Stimulated activated CD4-positive, alpha-beta T cell treated with anti-CD3 and anti-CD28 coated beads, Interleukin-4, amount 100 ng/mL, for 48 hours (primary cell): Measurements from ENCODE around the gene FUT1.
A peak's percentile ranks its signal among the peaks of the same experiment; 100 is the strongest.
"Not testable (repeated sequence)": the region's sequence is repeated elsewhere in the genome, so short reads cannot be mapped to it uniquely, and the experiment has no call there.

Source experiments
- DNase-seq, 2 donors: peaks; one replicate each; pipeline ENCODE4 v3.0.0-alpha.2; 2020; ENCODE audit warnings: low read depth in 2 of 2

Gene FUT1

DNA sequence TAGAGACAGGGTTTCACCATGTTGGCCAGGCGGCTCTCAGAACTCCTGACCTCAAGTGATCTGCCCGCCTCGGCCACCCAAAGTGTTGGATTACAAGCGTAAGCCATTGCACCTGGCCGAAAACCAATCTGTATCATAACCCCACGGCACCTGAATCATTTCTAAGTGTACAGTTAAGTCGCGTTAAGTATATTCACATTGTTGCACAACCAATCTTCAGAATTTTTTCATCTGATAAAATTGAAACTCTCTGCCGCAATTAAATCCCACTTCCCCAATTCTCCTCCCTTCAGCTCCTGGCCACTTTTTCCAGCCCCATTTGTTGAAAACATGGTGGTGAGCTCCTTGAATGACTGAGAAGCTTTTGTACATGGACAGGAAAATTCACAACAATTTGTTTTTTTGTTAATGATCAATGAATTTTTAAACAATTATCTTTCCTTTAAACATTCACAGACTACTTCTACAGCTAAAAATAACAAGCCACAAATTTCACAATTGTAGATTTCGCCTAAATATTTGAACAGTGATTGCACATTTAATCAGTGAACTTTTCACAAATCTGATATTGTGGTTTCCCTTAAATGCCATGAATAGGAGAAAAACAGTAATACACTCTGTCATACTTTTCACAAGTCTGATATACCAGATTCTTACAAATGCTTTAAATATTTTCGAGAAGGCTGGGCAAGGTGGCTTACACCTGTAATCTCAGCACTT is 16.7 kb upstream of the FUT1 start:
- DNase-seq, result no peak

DNA sequence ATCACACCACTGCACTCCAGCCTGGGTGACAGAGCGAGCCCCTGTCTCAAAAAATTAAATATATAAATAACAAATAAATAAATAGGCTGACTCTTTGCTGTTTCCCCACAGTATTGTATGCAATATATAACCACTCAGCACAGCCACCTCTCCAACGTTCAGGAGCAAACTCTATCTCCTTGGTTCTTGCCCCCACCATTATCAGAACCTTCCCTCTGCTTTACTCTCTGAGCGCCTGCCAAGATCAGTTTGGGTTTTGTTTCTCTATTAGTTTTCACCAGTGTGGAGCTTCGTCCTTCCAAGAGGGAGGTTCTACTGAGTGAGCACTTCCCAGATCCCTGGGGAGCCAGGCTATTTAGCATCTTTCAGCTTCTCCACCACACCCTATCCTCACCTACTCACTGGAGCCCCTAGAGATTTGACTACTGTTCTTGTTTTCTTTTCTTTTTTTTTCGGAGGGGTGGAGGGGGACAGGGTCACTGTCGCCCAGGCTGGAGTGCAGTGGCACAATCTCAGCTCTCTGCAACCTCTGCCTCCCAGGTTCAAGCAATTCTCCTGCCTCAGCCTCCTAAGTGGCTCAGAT is 15.8 kb upstream of the FUT1 start:
- DNase-seq, result not testable (repeated sequence)

DNA sequence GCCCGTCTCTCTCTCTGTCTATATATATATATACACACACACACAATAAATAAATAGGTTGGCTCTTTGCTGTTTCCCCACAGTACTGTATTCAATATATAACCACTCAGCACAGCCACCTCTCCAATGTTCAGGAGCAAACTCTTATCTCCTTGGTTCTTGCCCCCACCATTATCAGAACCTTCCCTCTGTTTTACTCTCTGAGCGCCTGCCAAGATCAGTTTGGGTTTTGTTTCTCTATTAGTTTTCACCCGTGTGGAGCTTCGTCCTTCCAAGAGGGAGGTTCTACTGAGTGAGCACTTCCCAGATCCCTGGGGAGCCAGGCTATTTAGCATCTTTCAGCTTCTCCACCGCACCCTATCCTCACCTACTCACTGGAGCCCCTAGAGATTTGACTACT is 13.4 kb upstream of the FUT1 start:
- DNase-seq, result not testable (repeated sequence)

DNA sequence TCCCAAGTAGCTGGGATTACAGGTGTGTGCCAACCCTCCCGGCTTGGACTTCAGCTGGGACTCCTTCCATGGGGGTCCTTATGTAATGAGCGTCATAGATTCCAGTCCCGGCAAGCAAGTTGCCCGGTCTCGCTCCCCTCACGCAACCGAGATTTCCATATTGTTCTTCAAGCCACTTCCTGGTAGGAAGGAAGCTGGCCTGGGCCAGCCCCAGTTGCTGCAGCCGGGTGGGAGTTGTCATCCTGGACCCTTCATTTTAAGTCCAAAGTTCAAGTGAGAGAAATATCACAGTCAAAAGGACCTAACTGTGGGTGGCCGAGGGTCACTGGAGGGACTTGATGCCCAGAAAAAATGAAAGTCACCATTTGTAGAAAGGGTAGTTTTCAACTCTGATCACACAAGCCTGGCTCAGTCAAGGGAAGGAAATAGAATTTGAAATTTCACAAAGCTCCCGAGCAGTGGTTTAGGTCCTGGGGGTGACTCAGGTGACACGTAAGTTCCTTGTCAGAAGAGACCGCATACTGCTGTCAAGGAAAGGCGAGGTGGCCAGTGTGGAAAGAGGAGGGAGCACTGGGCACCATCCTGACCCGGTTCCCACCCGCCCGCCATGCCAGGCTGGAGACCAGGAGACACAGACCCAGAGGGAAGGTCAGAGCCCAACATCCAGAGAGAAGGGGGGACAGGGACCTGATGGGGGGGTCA is 8.2 kb upstream of the FUT1 start:
- DNase-seq, result no peak

DNA sequence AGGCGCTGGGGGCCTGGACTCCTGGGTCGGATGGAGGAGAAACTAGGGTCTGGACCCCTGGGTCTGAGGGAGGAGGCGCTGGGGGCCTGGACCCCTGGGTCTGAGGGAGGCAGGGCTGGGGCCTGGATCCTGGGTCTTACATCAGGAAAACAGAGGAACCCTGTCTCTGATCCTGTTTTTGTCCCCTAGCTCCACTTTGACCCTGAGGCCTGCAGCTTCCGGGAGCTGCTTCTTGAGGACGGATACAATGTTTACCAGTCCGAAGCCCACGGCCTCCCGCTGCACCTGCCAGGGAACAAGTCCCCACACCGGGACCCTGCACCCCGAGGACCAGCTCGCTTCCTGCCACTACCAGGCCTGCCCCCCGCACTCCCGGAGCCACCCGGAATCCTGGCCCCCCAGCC is 5.3 kb upstream of the FUT1 start:
- no peak for DNase-seq

DNA sequence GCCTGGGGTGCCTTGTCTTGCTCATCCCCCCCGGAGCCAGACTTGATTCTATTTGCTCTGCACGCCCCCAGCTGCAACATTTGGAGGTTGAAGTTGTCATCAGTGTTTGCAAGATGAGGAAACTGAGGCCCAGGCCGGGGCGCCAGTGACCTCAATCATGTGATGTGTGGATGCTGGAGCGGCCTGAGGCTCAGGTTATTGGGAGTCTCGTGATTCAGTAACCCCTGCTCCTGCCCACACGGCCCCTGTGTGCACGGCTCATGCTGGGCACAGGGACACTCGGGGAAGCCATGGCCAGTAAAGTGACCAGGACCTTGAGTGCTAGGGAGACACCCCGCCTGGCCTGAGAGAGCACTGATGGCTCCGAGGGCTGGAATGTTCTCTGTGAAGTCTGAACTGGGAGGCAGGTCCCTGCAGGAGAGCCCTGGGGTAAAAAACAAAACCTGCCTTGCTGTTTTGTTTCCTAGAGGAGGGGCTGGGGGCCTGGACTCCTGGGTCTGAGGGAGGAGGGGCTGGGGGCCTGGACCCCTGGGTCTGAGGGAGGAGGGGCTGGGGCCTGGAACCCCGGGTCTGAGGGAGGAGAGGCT is 4.7 kb upstream of the FUT1 start:
- DNase-seq, result no peak

DNA sequence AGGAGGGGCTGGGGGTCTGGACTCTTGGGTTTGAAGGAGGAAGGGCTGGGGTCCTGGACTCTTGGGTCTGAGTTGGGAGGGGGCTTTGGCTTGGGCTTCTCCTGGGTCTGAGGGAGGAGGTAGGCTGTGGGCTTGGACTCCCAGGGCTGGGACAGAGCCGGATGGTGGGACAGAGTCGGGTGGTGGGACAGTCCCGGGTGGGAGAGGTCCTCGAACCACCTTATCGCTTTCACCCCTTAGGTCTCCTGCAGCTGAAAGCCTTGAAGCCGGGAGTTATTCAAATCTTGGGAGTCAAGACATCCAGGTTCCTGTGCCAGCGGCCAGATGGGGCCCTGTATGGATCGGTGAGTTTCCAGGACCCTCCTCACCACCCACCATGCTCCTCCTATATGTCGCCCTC is 4.2 kb upstream of the FUT1 start:
- no peak for DNase-seq

DNA sequence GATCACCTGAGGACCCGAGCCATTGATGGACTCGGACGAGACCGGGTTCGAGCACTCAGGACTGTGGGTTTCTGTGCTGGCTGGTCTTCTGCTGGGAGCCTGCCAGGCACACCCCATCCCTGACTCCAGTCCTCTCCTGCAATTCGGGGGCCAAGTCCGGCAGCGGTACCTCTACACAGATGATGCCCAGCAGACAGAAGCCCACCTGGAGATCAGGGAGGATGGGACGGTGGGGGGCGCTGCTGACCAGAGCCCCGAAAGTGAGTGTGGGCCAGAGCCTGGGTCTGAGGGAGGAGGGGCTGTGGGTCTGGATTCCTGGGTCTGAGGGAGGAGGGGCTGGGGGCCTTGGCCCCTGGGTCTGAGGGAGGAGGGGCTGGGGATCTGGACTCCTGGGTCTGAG is 3.8 kb upstream of the FUT1 start:
- DNase-seq, result no peak

DNA sequence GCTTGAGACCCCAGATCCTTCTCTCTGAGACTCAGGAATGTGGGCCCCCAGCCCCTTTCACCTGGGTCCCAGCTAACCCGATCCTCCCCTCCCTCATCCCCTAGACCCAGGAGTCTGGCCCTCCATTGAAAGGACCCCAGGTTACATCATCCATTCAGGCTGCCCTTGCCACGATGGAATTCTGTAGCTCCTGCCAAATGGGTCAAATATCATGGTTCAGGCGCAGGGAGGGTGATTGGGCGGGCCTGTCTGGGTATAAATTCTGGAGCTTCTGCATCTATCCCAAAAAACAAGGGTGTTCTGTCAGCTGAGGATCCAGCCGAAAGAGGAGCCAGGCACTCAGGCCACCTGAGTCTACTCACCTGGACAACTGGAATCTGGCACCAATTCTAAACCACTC is 3.3 kb upstream of the FUT1 start:
- no peak for DNase-seq

DNA sequence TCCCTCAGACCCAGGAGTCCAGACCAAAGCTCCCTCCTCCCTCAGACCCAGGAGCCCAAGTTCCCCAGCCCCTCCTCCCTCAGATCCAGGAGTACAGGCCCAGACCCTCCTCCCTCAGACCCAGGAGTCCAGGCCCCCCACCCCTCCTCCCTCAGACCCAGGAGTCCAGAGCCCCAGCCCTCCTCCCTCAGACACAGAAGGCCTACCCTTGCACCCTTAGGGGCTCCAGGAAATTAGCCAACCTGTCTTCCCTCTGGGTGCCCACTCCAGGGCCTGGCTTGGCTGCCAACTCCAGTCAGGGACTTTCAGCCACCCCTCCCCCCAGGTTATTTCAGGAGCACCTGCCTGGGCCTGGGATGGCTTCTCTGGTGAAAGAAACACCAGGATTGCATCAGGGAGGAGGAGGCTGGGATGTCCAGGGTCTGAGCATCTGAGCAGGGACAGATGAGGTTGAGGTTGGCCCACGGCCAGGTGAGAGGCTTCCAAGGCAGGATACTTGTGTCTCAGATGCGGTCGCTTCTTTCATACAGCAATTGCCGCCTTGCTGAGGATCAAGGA is 2.7 kb upstream of the FUT1 start, which contains the start of gene FGF21:
Gene FGF21 (plus strand): TSS at position 441 of the 558 bp plus-strand sequence. CDS start 713 bp downstream, outside the sequence.
- DNase-seq, result no peak

DNA sequence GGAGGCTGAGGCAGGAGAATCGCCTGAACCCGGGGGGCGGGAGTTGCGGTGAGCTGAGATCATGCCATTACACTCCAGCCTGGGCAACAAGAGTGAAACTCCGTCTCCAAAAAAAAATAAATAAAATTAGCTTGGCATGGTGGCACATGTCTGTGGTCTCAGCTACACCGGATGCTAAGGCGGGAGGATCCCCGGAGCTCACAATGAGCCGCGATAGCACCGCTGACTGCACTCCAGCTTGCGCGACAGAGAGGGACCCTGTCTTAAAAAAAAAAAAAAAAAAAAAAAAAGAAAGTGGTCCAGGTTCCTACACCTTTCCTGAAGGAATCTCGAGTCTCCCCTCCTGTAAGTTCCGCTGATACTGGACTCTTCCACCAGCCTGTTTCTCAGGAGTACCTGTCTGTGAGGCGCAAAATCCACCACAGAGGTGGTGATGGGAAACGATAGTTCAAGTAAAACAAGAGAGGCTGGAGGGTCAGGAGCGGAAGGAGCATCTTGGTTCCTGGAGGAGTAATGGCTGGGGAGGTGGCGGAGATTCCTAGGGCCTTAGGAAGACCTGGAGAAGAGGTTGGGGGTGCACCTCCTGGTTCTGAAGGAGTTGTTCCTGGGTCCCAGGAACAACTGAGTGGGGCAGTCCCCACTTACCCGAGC is 471 bp downstream of the FUT1 start:
- no peak for DNase-seq

DNA sequence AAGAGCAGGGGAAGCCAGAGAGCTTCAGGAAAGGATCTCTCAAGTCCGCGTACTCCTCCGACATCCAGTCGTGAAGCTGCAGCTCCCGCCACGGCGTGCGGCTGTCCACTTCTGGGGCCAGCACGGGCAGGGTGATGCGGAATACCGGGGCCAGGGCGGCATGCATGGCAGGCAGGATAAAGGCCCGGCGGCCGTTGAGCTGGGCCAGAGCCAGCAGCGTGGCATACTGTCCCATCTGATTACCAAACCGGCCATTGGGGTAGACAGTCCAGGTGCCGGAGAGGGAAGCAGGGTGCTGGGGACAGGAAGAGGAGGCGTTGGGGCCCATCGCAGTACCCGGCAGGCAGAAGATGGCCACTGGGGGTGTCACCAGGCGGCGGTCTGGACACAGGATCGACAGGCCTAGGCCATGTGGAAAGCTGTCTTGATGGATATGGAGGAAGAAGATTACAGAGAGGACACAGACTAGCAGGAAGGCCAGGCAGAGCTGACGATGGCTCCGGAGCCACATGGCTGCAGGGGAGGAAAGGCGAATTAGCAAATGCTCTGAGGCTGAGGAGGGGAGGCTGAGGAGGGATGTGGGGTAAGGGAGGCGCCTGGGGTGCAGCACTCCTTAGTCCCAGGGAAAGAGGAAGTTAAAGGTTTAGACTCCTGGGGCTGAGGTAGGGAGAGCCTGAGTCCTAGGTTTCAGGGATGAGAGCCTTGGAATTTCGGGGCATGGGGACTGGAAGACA is 1.5 kb downstream of the FUT1 start:
- no peak for DNase-seq

DNA sequence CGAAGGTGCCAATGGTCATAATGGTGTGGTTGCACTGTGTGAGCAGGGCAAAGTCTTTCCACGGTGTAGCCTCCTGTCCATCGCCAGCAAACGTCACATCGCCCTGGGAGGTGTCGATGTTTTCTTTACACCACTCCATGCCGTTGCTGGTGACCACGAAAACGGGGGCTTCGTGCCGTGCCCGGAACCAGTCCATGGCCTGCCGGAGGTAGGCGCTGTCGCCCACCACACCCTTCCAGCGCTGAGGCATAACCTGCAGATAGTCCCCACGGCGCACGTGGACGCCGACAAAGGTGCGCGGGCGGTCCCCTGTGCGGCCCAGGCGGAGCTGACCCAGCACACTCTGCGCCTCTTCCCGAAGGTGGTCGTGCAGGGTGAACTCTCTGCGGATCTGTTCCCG is 2.1 kb downstream of the FUT1 start:
- DNase-seq, result no peak

DNA sequence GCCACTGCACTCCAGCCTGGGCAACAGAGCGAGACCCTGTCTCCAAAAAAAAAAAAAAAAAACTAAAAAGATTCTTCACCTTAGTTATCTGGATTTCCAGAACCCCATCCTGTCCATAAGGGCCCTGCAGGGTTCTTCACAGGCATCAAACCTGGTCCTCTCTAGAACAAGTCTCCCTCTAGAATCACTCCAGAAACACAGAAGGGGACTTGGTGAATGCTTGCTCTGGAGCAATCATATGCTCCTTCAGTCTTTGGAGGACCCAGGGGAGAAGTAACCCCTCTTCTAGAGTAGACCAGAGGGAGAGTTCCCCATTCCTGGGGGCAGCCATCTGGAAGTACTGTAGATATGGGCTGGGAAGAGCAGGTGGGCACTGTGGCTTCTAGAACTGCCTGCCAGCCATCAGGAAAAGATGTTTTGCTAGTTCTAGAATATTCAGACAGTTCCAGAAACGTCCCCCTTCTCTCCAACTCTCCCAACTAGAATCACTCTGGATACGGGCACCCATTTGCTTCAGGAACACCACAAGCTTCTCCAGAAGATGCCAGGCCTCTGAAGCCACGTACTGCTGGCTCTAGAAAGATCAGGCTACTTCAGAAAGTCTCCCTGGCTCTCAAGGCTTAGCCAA is 2.8 kb downstream of the FUT1 start:
- no peak for DNase-seq

DNA sequence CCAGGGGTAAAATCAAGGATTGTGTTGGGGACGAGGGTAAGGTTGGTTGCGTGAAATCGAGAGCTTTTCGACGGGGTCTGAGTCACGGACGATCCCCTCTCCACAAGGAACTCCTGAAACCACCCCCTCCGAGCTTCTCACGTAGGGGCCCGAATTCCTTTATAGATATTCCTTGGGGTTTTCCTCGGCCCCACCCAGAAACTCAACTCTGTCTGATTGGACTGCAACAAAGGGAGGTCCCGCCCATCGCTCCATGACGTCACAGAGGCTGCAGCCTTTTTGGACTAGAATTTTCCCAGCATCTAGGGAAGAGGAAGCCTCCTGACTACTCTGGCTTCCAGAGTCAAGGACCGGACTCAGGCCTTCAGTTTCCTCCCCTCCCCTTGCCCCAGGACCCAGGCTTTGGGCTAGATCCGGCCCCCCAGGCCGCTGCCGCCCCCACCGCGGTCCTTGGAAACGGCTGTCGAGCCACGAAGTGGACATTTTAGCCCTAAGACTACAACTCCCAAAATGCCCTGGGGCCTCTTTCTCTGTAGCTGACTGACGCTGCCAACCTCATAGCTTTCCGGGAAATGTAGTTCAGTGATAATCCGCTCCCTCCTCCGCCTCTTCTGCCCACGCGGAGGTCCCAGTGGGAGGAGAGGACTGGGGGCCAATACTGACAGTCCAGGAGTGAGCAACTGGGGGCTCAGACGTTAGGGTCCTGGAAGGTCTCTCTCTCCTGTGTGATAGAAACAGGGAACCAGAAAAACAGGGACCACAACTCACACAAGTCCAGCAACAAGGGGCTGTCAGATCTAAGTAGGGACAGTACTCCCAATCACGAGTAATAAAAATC is 5.5 kb downstream of the FUT1 start, which contains the start of gene IZUMO1:
Gene IZUMO1 (minus strand): TSS at position 172 of the 838 bp plus-strand sequence. CDS start 1,050 bp downstream, outside the sequence.
- DNase-seq, result peak; percentile 41 to 43

DNA sequence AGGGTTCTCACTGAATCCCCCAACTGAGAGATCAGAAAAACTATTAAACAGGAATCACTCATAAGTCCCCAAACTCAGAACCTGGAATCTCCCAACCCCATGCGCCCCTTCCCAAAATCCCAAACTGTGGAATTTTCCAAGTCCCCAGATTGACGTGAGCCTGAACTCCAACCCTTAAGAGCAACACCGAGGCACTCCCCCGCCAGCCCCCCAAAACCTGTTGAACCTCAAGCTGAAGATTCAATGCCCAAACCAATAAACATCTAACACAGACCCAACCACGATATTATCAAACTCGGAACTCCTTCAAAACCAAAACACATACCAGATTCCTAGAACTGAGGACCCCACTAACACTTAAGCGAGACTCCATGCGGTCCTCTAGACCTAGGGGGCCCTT is 6.3 kb downstream of the FUT1 start:
- DNase-seq, result no peak

DNA sequence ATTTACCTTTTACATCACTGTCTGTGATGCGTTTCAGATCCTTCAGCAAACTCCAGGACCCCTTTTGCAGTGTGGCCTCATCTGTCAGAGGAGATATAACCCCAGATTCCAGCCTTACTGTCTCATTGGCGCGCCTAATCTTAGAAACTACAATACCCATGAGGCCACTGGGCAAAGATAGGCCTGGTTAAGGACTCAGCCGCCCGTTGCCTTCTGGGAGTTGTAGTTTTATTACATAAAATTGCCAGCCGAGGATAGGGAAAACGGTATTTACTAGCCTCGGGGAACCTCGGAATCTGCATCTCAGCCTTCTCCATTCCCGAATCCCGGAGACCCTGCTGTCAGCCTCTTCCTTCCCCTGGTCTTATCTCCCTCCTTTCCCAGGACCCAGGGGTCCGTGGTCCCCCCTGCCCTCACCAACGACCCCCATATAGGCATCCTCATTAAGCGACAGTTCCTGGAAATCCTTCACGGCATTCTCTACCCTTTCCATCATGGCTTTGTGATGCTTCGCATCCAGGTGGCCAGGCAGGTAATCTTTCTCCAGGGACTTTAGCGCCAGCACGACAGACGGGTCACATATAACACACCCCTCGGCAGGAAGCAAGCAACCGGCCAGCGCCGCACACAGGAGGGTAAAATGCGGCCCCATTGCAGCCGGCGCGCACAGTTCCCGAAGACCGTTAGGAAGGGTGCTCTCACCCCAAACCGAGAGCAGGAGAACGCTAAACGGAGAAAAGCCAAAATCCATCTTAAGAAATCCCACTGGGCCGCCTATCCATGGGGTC is 7.0 kb downstream of the FUT1 start:
- peak; percentile 43 to 50 for DNase-seq

DNA sequence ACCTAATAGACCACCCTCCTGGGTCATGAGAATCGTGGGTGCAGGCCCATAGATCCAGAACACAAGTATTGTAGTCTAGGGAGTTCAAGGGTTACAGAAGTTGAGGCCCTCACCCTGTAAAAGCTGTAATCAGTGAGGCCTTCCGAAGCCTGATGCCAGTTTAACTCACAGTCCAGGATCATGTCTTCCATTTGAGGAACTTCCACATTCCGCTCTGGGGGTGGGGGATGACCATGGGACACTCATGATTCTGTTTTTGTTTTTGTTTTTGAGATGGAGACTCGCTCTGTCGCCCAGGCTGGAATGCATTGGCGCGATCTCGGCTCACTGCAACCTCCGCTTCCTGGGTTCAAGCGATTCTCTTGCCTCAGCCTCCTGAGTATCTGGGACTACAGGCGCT is 10.3 kb downstream of the FUT1 start:
- no peak for DNase-seq
